ENCODE results near the gene CA12. TPM values are rescaled to one million over a fixed set of nuclear protein-coding genes. Genes with fewer than 3 reads are reported as not detected.

The CA12 gene
- total RNA-seq, 2 donors from 2014 or later: not detected

- no peaks in the 10 kb centered on the region for H3K9me3 Mint-ChIP-seq
- H3K27me3 Mint-ChIP-seq: peaks cover 13 to 25% of the 10 kb centered on the region in 2 donors
- peaks cover 6 to 9% of the 10 kb centered on the region in 2 donors for H3K4me1 Mint-ChIP-seq (ENCODE audit: low read depth in 2 of 2)
- no peak for ATAC-seq
- no peak overlapping the region for H3K4me3 Mint-ChIP-seq
- no peaks in the 10 kb centered on the region for H3K36me3 Mint-ChIP-seq
- H3K27ac Mint-ChIP-seq: no peak overlapping the region
- DNase-seq (ENCODE audit: low spot score): no peak
These were observed 10.8 kb upstream of the CA12 start for GRCh38 chr15:63392361-63393009.

GRCh38 chr15:63391669-63392360, 10.2 kb upstream of the CA12 start:
- Mint-ChIP-seq H3K36me3 (no peaks in the 10 kb centered on the region), H3K27me3 (peaks cover 13 to 29% of the 10 kb centered on the region in 2 donors), H3K27ac (no peak overlapping the region), H3K4me1 (ENCODE audit: low read depth in 2 of 2) (peaks cover 6 to 9% of the 10 kb centered on the region in 2 donors), H3K4me3 (no peak overlapping the region), H3K9me3 (no peaks in the 10 kb centered on the region)
- DNase-seq (ENCODE audit: low spot score) (no peak), ATAC-seq (no peak)

GRCh38 chr15:63390689-63391088, 9.0 kb upstream of the CA12 start:
- Mint-ChIP-seq H3K27me3 (peaks cover 13 to 29% of the 10 kb centered on the region in 2 donors), H3K9me3 (no peaks in the 10 kb centered on the region), H3K36me3 (no peaks in the 10 kb centered on the region), H3K4me1 (ENCODE audit: low read depth in 2 of 2) (peaks cover 6 to 9% of the 10 kb centered on the region in 2 donors), H3K4me3 (no peak overlapping the region), H3K27ac (no peak overlapping the region)
- DNase-seq (ENCODE audit: low spot score) (no peak), ATAC-seq (no peak)

- Mint-ChIP-seq H3K9me3 (no peaks in the 10 kb centered on the region), H3K4me1 (ENCODE audit: low read depth in 2 of 2) (peaks cover 6 to 9% of the 10 kb centered on the region in 2 donors), H3K4me3 (no peak overlapping the region), H3K27ac (no peak overlapping the region), H3K36me3 (no peaks in the 10 kb centered on the region), H3K27me3 (peaks cover 7 to 26% of the 10 kb centered on the region in 2 donors)
- ATAC-seq (no peak), DNase-seq (ENCODE audit: low spot score) (no peak)
These were observed 8.4 kb upstream of the CA12 start for GRCh38 chr15:63389902-63390670.

GRCh38 chr15:63388511-63388910, 6.9 kb upstream of the CA12 start:
- DNase-seq (ENCODE audit: low spot score) (no peak), ATAC-seq (no peak)
- no peaks in the 10 kb centered on the region for H3K36me3 Mint-ChIP-seq
- no peak overlapping the region for H3K27ac Mint-ChIP-seq
- H3K4me3 Mint-ChIP-seq: no peak overlapping the region
- H3K4me1 Mint-ChIP-seq (ENCODE audit: low read depth in 2 of 2): peaks cover 6 to 9% of the 10 kb centered on the region in 2 donors
- H3K9me3 Mint-ChIP-seq: no peaks in the 10 kb centered on the region
- H3K27me3 Mint-ChIP-seq: peaks cover 13 to 39% of the 10 kb centered on the region in 2 donors

GRCh38 chr15:63387748-63388493, 6.3 kb upstream of the CA12 start:
- no peaks in the 10 kb centered on the region for H3K9me3 Mint-ChIP-seq
- no peak overlapping the region for H3K27ac Mint-ChIP-seq
- no peaks in the 10 kb centered on the region for H3K36me3 Mint-ChIP-seq
- peaks cover 6 to 9% of the 10 kb centered on the region in 2 donors for H3K4me1 Mint-ChIP-seq (ENCODE audit: low read depth in 2 of 2)
- ATAC-seq (no peak), DNase-seq (ENCODE audit: low spot score) (no peak)
- H3K27me3 Mint-ChIP-seq: peaks cover 17 to 39% of the 10 kb centered on the region in 2 donors
- H3K4me3 Mint-ChIP-seq: no peak overlapping the region

GRCh38 chr15:63385911-63386531, 4.4 kb upstream of the CA12 start:
- no peak for ATAC-seq
- Mint-ChIP-seq H3K4me3 (no peak overlapping the region), H3K27me3 (peaks cover 24 to 33% of the 10 kb centered on the region in 2 donors), H3K4me1 (ENCODE audit: low read depth in 2 of 2) (no peaks in the 10 kb centered on the region), H3K36me3 (no peaks in the 10 kb centered on the region), H3K27ac (no peak overlapping the region), H3K9me3 (no peaks in the 10 kb centered on the region)
- no peak for DNase-seq (ENCODE audit: low spot score)

- no peak overlapping the region for H3K4me3 Mint-ChIP-seq
- peaks cover 34 to 44% of the 10 kb centered on the region in 2 donors for H3K27me3 Mint-ChIP-seq
- ATAC-seq (no peak), DNase-seq (ENCODE audit: low spot score) (no peak)
- no peaks in the 10 kb centered on the region for H3K4me1 Mint-ChIP-seq (ENCODE audit: low read depth in 2 of 2)
- H3K27ac Mint-ChIP-seq: no peak overlapping the region
- H3K9me3 Mint-ChIP-seq: no peaks in the 10 kb centered on the region
- H3K36me3 Mint-ChIP-seq: no peaks in the 10 kb centered on the region
These were observed 3.3 kb upstream of the CA12 start for GRCh38 chr15:63384906-63385305.

GRCh38 chr15:63382966-63383710, 1.5 kb upstream of the CA12 start:
- no peak overlapping the region for H3K4me3 Mint-ChIP-seq
- peaks cover 42 to 46% of the 10 kb centered on the region in 2 donors for H3K27me3 Mint-ChIP-seq
- no peak for DNase-seq (ENCODE audit: low spot score)
- H3K36me3 Mint-ChIP-seq: no peaks in the 10 kb centered on the region
- H3K4me1 Mint-ChIP-seq (ENCODE audit: low read depth in 2 of 2): no peaks in the 10 kb centered on the region
- no peak overlapping the region for H3K27ac Mint-ChIP-seq
- ATAC-seq: no peak
- no peaks in the 10 kb centered on the region for H3K9me3 Mint-ChIP-seq

GRCh38 chr15:63380808-63381282, 801 bp downstream of the CA12 start:
- Mint-ChIP-seq H3K4me1 (ENCODE audit: low read depth in 2 of 2) (no peaks in the 10 kb centered on the region), H3K36me3 (no peaks in the 10 kb centered on the region), H3K9me3 (no peaks in the 10 kb centered on the region), H3K4me3 (no peak overlapping the region), H3K27ac (no peak overlapping the region), H3K27me3 (peaks cover 47 to 55% of the 10 kb centered on the region in 2 donors)
- no peak for ATAC-seq
- no peak for DNase-seq (ENCODE audit: low spot score)

GRCh38 chr15:63380151-63380807, 1.4 kb downstream of the CA12 start:
- no peak for ATAC-seq
- H3K27me3 Mint-ChIP-seq: peaks cover 47 to 54% of the 10 kb centered on the region in 2 donors
- no peaks in the 10 kb centered on the region for H3K36me3 Mint-ChIP-seq
- H3K9me3 Mint-ChIP-seq: no peaks in the 10 kb centered on the region
- H3K4me1 Mint-ChIP-seq (ENCODE audit: low read depth in 2 of 2): peaks cover 0 to 1% of the 10 kb centered on the region in 2 donors
- no peak overlapping the region for H3K27ac Mint-ChIP-seq
- no peak for DNase-seq (ENCODE audit: low spot score)
- no peak overlapping the region for H3K4me3 Mint-ChIP-seq

GRCh38 chr15:63379492-63380150, 2.0 kb downstream of the CA12 start:
- Mint-ChIP-seq H3K9me3 (no peaks in the 10 kb centered on the region), H3K27me3 (peaks cover 46 to 47% of the 10 kb centered on the region in 2 donors), H3K36me3 (no peaks in the 10 kb centered on the region), H3K27ac (no peak overlapping the region), H3K4me1 (ENCODE audit: low read depth in 2 of 2) (peaks cover 5 to 8% of the 10 kb centered on the region in 2 donors), H3K4me3 (no peak overlapping the region)
- no peak for DNase-seq (ENCODE audit: low spot score)
- no peak for ATAC-seq
